Kidney (tissue), 14 donors: Measurements from ENCODE around the gene CEP120. TPM values are rescaled to one million over a fixed set of nuclear protein-coding genes. Genes with fewer than 3 reads are reported as not detected.
"Not testable (repeated sequence)": the region's sequence is repeated elsewhere in the genome, so short reads cannot be mapped to it uniquely, and the experiment has no call there.

ENCODE experiments used
- DNase-seq, 5 donors: peaks; one replicate each; pipeline ENCODE4 v3.0.0-alpha.2; 2013 to 2020
- FAIRE-seq: peaks from 2 replicates; lab custom pipeline; 2012; peaks lifted over from hg19 to GRCh38; lab: Jason Lieb, UNC
- H3K27ac ChIP-seq, 2 donors: one replicate each; pipeline ENCODE4 v1.7.0; 2013; ENCODE audit warnings: low read depth in 2 of 2, low read length in 2 of 2, inconsistent platforms in 1 of 2
- H3K27me3 ChIP-seq: one replicate; pipeline ENCODE4 v1.7.1; 2013; ENCODE audit warnings: low read length, inconsistent platforms; ENCODE audit not compliant: control insufficient read depth, insufficient read depth
- H3K36me3 ChIP-seq, 3 donors: one replicate each; pipeline versions ENCODE4 v1.7.0 to v1.7.1; 2013; ENCODE audit warnings: low read length in 3 of 3, control low read depth in 1 of 3, inconsistent platforms in 1 of 3; ENCODE audit not compliant: insufficient read depth in 3 of 3, control insufficient read depth in 2 of 3
- H3K4me1 ChIP-seq, 3 donors: one replicate each; pipeline versions ENCODE4 v1.7.0 to v1.7.1; 2013; ENCODE audit warnings: low read length in 3 of 3, inconsistent platforms in 1 of 3, low read depth in 1 of 3; ENCODE audit not compliant: control insufficient read depth in 2 of 3, insufficient read depth in 2 of 3
- H3K4me3 ChIP-seq, 3 donors: one replicate each; pipeline versions ENCODE4 v1.7.0 to v1.8.1; 2013; ENCODE audit warnings: low read length in 3 of 3, control low read depth in 1 of 3, inconsistent platforms in 1 of 3
- H3K9ac ChIP-seq, 3 donors: one replicate each; pipeline versions ENCODE4 v1.7.0 to v1.7.1; 2013; ENCODE audit warnings: low read length in 3 of 3, control low read depth in 1 of 3, inconsistent platforms in 1 of 3
- H3K9me3 ChIP-seq, 3 donors: one replicate each; pipeline versions ENCODE4 v1.7.0 to v1.7.1; 2013; ENCODE audit warnings: low read length in 3 of 3, control low read depth in 1 of 3, inconsistent platforms in 1 of 3; ENCODE audit not compliant: control insufficient read depth in 2 of 3, insufficient read depth in 1 of 3
- intact Hi-C: fragments of 100-400 bp; cut with DNase I; formaldehyde crosslinking; loops from one replicate; pipeline ENCODE4 v1.11.1; 2022
- polyA plus RNA-seq: library from polyadenylated mRNA; stranded (reverse); fragments of 350-450 nt; fragmentation: Illumina TruSeq; extraction: RNeasy Lipid Tissue Mini Kit (QIAGEN cat#74804); gene quantifications from one replicate; pipeline ENCODE4 v1.2.3, GENCODE V29; 2014; ENCODE audit warnings: low read depth, low replicate concordance; ENCODE audit not compliant: insufficient read depth
- total RNA-seq: library from RNA; stranded (reverse); fragmentation: NEBNext Ultra II Directional; extraction: Animal tissue kit (Norgen Biotek cat#: 25700); gene quantifications from one replicate; pipeline ENCODE4 v1.2.1, GENCODE V29; 2021
- TF ChIP-seq, protein P1 (sequence below): IDR thresholded peaks from 3 replicates; pipeline ENCODE4 v1.5.1; 2012; ENCODE audit warnings: mild to moderate bottlenecking, moderate library complexity, borderline replicate concordance; ENCODE audit not compliant: insufficient read depth; ENCODE audit errors: extremely low read depth
- donor health status: control.
- donor health status: control.
- donor health status: control.
- donor health status: control.
- donor health status: control.
- donor health status: DM: yes; HTN: yes; CAD: no.
- donor health status: Normal renal cell carcinoma (clear cell type).

The CEP120 gene
- total and polyA plus RNA-seq, 2 donors from 2014 or later = 4.6 to 22.1 TPM

DNA sequence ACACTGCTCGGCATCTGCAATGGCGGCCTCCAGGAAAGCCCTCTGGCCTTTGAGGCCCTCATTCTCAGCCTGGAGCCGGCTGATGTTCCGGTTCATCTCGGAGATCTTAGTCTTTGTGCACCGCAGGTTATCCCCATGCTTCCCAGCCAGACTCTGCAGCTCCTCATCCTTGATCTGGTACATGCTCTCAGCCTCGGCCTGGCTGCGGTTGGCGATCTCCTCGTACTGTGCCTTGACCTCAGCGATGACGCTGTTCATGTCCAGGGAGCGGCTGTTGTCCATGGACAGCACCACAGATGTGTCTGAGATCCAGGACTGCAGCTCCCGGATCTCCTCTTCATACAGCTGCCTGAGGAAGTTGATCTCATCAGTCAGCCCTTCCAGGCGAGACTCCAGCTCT, 21.9 kb downstream of the CEP120 start:
- Histone ChIP-seq H3K36me3 (peaks cover 0 to 21% (median 10%) of the 10 kb centered on the region in 3 donors), H3K4me3 (no peak overlapping the region), H3K9me3 (no peaks in the 10 kb centered on the region), H3K4me1 (no peaks in the 10 kb centered on the region), H3K27me3 (no peaks in the 10 kb centered on the region), H3K9ac (no peak overlapping the region), H3K27ac (no peak overlapping the region)
- DNase-seq (no peak), FAIRE-seq (no peak)
- intact Hi-C loops = no loop called here
- TF ChIP-seq, protein P1, sequence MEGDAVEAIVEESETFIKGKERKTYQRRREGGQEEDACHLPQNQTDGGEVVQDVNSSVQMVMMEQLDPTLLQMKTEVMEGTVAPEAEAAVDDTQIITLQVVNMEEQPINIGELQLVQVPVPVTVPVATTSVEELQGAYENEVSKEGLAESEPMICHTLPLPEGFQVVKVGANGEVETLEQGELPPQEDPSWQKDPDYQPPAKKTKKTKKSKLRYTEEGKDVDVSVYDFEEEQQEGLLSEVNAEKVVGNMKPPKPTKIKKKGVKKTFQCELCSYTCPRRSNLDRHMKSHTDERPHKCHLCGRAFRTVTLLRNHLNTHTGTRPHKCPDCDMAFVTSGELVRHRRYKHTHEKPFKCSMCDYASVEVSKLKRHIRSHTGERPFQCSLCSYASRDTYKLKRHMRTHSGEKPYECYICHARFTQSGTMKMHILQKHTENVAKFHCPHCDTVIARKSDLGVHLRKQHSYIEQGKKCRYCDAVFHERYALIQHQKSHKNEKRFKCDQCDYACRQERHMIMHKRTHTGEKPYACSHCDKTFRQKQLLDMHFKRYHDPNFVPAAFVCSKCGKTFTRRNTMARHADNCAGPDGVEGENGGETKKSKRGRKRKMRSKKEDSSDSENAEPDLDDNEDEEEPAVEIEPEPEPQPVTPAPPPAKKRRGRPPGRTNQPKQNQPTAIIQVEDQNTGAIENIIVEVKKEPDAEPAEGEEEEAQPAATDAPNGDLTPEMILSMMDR = no peak

DNA sequence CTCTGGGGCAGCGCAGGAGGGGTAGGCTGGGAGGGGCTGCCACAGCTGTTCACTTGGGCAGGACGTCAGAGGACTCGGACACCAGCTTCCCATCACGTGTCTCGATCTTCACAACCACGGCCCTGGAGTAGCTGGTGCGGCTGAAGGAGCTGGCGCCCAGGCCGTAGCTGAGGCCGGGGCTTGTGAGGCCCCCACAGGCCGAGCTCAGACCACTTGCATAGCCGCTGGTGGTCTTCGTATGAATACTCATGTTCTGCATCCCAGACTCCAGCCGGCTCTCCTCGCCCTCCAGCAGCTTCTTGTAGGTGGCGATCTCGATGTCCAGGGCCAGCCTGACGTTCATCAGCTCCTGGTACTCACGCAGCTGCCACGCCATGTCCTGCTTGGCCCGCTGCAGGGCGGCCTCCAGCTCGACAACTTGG, 22.3 kb downstream of the CEP120 start:
- peaks cover 0 to 21% (median 10%) of the 10 kb centered on the region in 3 donors for H3K36me3 ChIP-seq
- not testable (repeated sequence) for H3K27ac ChIP-seq, FAIRE-seq

DNA sequence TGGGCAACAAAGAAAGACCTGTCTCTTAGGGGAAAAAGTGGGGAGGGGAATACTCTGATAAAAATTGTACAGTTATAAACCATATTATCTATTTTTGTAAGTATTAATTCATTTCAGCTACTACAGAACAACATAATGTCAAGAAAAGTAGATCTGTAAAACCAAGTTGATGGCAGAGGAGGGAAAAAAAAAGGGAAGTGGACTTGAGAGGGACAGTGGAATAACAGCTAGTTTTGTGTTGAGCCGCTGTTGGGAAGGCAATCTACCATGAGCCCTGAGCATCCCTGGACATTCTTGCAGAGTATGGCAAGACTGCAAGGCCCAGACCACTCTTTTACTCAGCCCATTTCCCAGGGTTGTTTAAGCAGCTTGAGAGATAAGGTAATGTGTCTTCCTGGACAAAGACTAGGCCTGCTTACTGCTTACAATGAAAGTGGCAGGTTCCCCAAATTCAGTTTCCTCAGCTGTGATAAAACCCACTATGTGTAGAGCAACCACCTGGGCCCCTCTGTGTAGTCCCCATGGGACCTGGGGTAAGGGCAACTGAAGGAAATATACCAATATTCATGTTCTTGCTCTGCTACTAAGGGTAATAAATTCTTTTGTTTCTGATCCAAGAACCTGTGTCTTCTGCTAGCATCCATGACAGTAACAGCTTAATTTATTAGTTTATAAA, 25.0 kb downstream of the CEP120 start:
- Histone ChIP-seq H3K36me3 (peaks cover 0 to 29% (median 5%) of the 10 kb centered on the region in 3 donors), H3K27me3 (no peaks in the 10 kb centered on the region), H3K27ac (no peak overlapping the region), H3K4me1 (no peaks in the 10 kb centered on the region), H3K4me3 (no peak overlapping the region), H3K9me3 (no peaks in the 10 kb centered on the region), H3K9ac (no peak overlapping the region)
- TF ChIP-seq, protein P1 = no peak
- FAIRE-seq = no peak
- intact Hi-C loops = no loop called here
- DNase-seq = no peak

More for the DNA sequence above, 22.3 kb downstream of the CEP120 start:
- intact Hi-C loops, H3K4me3 ChIP-seq, H3K4me1 ChIP-seq, H3K9me3 ChIP-seq, H3K9ac ChIP-seq, H3K27me3 ChIP-seq: not testable (repeated sequence)
- DNase-seq = peak in 1 of 5 donors; percentile 69

DNA sequence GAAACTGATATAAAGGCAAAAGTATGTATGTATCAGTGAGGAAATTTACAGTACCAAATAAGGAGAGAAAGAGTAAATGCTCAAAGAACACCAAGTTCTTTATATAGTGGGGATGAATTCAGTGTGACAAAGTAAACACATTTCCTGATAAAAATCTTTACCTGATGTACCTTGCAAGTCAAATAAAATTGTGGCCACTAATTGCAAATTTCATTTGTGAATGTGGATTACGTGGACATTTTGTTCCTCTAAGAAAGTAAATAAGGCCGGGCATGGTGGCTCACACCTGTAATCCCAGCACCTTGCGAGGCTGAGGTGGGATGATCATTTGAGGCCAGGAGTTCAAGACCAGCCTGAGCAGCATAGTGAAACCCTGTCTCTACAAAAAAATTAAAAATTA, 25.7 kb downstream of the CEP120 start:
- H3K9ac ChIP-seq = no peak overlapping the region
- peaks cover 0 to 26% (median 3%) of the 10 kb centered on the region in 3 donors for H3K36me3 ChIP-seq
- DNase-seq = no peak
- no peak overlapping the region for H3K27ac ChIP-seq
- no peak for FAIRE-seq
- no peak overlapping the region for H3K4me3 ChIP-seq
- TF ChIP-seq, protein P1 = no peak
- H3K9me3 ChIP-seq = no peaks in the 10 kb centered on the region
- intact Hi-C loops = no loop called here
- H3K27me3 ChIP-seq = no peaks in the 10 kb centered on the region
- H3K4me1 ChIP-seq = no peaks in the 10 kb centered on the region
